Limb (tissue), 2 donors: ENCODE data around the gene AGBL3.

Source experiments
- DNase-seq, 2 donors: peaks; one replicate each; pipeline ENCODE4 v3.0.0-alpha.2; 2016; ENCODE audit errors: extremely low spot score in 2 of 2

Gene AGBL3

DNA sequence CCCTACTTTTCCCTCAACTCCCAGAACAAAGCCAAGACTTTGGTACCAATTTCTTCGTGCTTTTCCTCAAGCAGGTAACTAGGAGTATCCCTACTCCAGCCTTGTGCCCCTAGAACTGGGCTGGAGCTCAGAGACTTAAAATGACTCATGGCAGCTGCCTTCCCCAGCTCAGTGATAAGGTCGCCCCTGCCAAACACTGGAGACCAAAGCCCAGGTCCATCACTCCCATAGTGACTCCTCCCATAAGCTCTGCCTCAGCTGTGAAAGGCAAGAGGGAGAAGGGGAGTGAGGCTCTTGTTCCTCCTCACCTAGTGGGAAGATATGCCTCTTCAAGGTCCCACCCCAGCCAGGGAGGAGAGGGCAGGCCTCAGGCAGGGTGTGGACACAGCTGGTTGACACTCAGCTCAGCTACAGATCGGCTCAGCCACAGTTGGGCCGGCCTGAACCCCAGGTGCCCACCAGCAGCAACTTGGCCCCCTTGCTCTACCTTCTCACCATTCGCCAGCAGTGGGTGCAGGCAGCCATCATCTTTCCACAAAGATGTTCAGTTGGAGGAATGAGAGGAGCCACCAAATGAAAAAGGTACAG is 198.0 kb downstream of the AGBL3 start:
- peak in 1 of 2 donors; percentile 7 for DNase-seq
